Measurements from ENCODE around the gene HDHD2. TPM values are rescaled to one million over a fixed set of nuclear protein-coding genes. Genes with fewer than 3 reads are reported as not detected.
"Not testable (repeated sequence)": the region's sequence is repeated elsewhere in the genome, so short reads cannot be mapped to it uniquely, and the experiment has no call there.

The HDHD2 gene
- total and polyA plus RNA-seq, 12 donors = 23.5 to 100 (median 62.5) TPM

GRCh38 chr18:47160256-47160655, 10.0 kb upstream of the HDHD2 start:
- intact Hi-C loops (cut with DNase I) = no loop called here
- H3K36me3 ChIP-seq (replicated peaks in 1 of 2) = no peaks in the 10 kb centered on the region
- peaks cover 0 to 9% of the 10 kb centered on the region in 2 donors for H3K4me1 ChIP-seq (replicated peaks in 1 of 2)
- 92 to 99% (median 98%) methylated on average over 5 of the region's 5 CpGs for WGBS, 4 donors
- TF ChIP-seq CTCF (IDR thresholded peaks at IDR 0.05) (no peak), POLR2A (IDR thresholded peaks at IDR 0.05) (no peak)
- H3K27ac ChIP-seq = no peak overlapping the region
- H3K4me3 ChIP-seq = no peak overlapping the region
- H3K9me3 ChIP-seq (replicated peaks in 1 of 3) = no peaks in the 10 kb centered on the region
- H3K27me3 ChIP-seq = no peaks in the 10 kb centered on the region
- DNase-seq = no peak

- peaks cover 0 to 17% of the 10 kb centered on the region in 2 donors for H3K36me3 ChIP-seq (replicated peaks in 1 of 2)
- DNase-seq = peak in 3 of 7 donors; percentile 37 to 39 (median 39)
- H3K9me3 ChIP-seq (replicated peaks in 1 of 3); H3K27ac ChIP-seq; H3K27me3 ChIP-seq; intact Hi-C loops (cut with DNase I); H3K4me1 ChIP-seq (replicated peaks in 1 of 2); H3K4me3 ChIP-seq: not testable (repeated sequence)
- 85 to 88% (median 86%) methylated on average over 16 of the region's 16 CpGs for WGBS, 4 donors
Observed at GRCh38 chr18:47158404-47158803, 8.1 kb upstream of the HDHD2 start.

- H3K4me1 ChIP-seq (replicated peaks in 1 of 2) = peaks cover 8 to 38% of the 10 kb centered on the region in 2 donors
- no peaks in the 10 kb centered on the region for H3K27me3 ChIP-seq
- H3K36me3 ChIP-seq (replicated peaks in 1 of 2) = peaks cover 0 to 17% of the 10 kb centered on the region in 2 donors
- H3K9me3 ChIP-seq (replicated peaks in 1 of 3) = no peaks in the 10 kb centered on the region
- H3K4me3 ChIP-seq = peak overlapping the region in 2 of 4 donors; percentile 76 to 81
- DNase-seq = no peak
- H3K27ac ChIP-seq = peak overlapping the region in 1 of 5 donors; percentile 93
- intact Hi-C loops (cut with DNase I) = no loop called here
- TF ChIP-seq POLR2A (IDR thresholded peaks at IDR 0.05) (no peak), CTCF (IDR thresholded peaks at IDR 0.05) (no peak)
Observed at GRCh38 chr18:47151439-47151838, 1.1 kb upstream of the HDHD2 start.

GRCh38 chr18:47150824-47151366, 595 bp upstream of the HDHD2 start:
- H3K9me3 ChIP-seq (replicated peaks in 1 of 3) = no peaks in the 10 kb centered on the region
- H3K27me3 ChIP-seq = no peaks in the 10 kb centered on the region
- WGBS, 4 donors = 5 to 7% (median 6%) methylated on average over 13 of the region's 13 CpGs
- DNase-seq = peak in 2 of 7 donors; percentile 19 to 33
- no peak for TF ChIP-seq POLR2A (IDR thresholded peaks at IDR 0.05)
- no peak for TF ChIP-seq CTCF (IDR thresholded peaks at IDR 0.05)
- intact Hi-C loops (cut with DNase I) = no loop called here
- peaks cover 0 to 17% of the 10 kb centered on the region in 2 donors for H3K36me3 ChIP-seq (replicated peaks in 1 of 2)
- peak overlapping the region; percentile 56 to 81 (median 67) for H3K4me3 ChIP-seq
- H3K4me1 ChIP-seq (replicated peaks in 1 of 2) = peaks cover 8 to 38% of the 10 kb centered on the region in 2 donors
- peak overlapping the region; percentile 83 to 95 (median 92) for H3K27ac ChIP-seq

- intact Hi-C loops (cut with DNase I) = no loop called here
- peak in 2 of 7 donors; percentile 17 to 29 for DNase-seq
Observed at GRCh38 chr18:47149457-47150028, 757 bp downstream of the HDHD2 start.

More at GRCh38 chr18:47149457-47150028, 757 bp downstream of the HDHD2 start:
- H3K36me3 ChIP-seq (replicated peaks in 1 of 2) = peaks cover 0 to 11% of the 10 kb centered on the region in 2 donors
- H3K4me3 ChIP-seq = peak overlapping the region; percentile 56 to 81 (median 67)
- no peak for TF ChIP-seq CTCF (IDR thresholded peaks at IDR 0.05)
- no peak for TF ChIP-seq POLR2A (IDR thresholded peaks at IDR 0.05)
- peak overlapping the region in 4 of 5 donors; percentile 83 to 95 (median 90) for H3K27ac ChIP-seq
- peaks cover 8 to 42% of the 10 kb centered on the region in 2 donors for H3K4me1 ChIP-seq (replicated peaks in 1 of 2)
- 27 to 38% (median 29%) methylated on average over 12 of the region's 12 CpGs for WGBS, 4 donors
- no peaks in the 10 kb centered on the region for H3K9me3 ChIP-seq (replicated peaks in 1 of 3)
- H3K27me3 ChIP-seq = no peaks in the 10 kb centered on the region
